Measurements from ENCODE around the gene ERC2.

- TF ChIP-seq, protein P1, sequence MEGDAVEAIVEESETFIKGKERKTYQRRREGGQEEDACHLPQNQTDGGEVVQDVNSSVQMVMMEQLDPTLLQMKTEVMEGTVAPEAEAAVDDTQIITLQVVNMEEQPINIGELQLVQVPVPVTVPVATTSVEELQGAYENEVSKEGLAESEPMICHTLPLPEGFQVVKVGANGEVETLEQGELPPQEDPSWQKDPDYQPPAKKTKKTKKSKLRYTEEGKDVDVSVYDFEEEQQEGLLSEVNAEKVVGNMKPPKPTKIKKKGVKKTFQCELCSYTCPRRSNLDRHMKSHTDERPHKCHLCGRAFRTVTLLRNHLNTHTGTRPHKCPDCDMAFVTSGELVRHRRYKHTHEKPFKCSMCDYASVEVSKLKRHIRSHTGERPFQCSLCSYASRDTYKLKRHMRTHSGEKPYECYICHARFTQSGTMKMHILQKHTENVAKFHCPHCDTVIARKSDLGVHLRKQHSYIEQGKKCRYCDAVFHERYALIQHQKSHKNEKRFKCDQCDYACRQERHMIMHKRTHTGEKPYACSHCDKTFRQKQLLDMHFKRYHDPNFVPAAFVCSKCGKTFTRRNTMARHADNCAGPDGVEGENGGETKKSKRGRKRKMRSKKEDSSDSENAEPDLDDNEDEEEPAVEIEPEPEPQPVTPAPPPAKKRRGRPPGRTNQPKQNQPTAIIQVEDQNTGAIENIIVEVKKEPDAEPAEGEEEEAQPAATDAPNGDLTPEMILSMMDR (IDR thresholded peaks at IDR 0.05; ENCODE audit: low read depth, low read length) = no peak
- TF ChIP-seq POLR2A (IDR thresholded peaks at IDR 0.05; ENCODE audit: extremely low read depth, insufficient read length) (no peak), MAX (IDR thresholded peaks at IDR 0.05; ENCODE audit: low read depth, low read length) (no peak)
Measured at GRCh38 chr3:56119575-56120349, 348.5 kb downstream of the ERC2 start.

Measured in NB4 (cell line).